Activated naive CD8-positive, alpha-beta T cell treated with anti-CD3 and anti-CD28 coated beads, Interleukin-2, amount 50 U/mL, for 24 hours (primary cell): ENCODE data around the gene ACADSB.

Experiments used
- ATAC-seq: fragments of 150-1000 bp; cut with Tn5 transposase; one replicate; pipeline ENCODE4 v1.10.0; 2021
- DNase-seq: peaks from one replicate; pipeline ENCODE4 v3.0.0; 2021
- H3K27ac Mint-ChIP-seq: one replicate; pipeline ENCODE4 v1.8.0; 2021; ENCODE audit warnings: mild to moderate bottlenecking, mixed read lengths
- H3K27me3 Mint-ChIP-seq: one replicate; pipeline ENCODE4 v1.8.0; 2021; ENCODE audit warnings: mixed read lengths
- H3K36me3 Mint-ChIP-seq: one replicate; pipeline ENCODE4 v1.8.0; 2021; ENCODE audit warnings: low read depth, mixed read lengths
- H3K4me1 Mint-ChIP-seq: one replicate; pipeline ENCODE4 v1.8.0; 2021; ENCODE audit warnings: mixed read lengths
- H3K4me3 Mint-ChIP-seq: one replicate; pipeline ENCODE4 v1.8.0; 2021; ENCODE audit warnings: mild to moderate bottlenecking, moderate library complexity, mixed read lengths
- H3K9me3 Mint-ChIP-seq: one replicate; pipeline ENCODE4 v1.8.0; 2021; ENCODE audit warnings: mixed read lengths

ACADSB gene

GRCh38 chr10:122993797-122994336, 14.9 kb upstream of the ACADSB start:
- Mint-ChIP-seq H3K4me3 (no peak overlapping the region), H3K4me1 (no peaks in the 10 kb centered on the region), H3K36me3 (peaks cover 46% of the 10 kb centered on the region), H3K27me3 (no peaks in the 10 kb centered on the region), H3K9me3 (no peaks in the 10 kb centered on the region), H3K27ac (no peak overlapping the region)
- no peak for ATAC-seq
- no peak for DNase-seq

- no peak overlapping the region for H3K27ac Mint-ChIP-seq
- H3K4me3 Mint-ChIP-seq, result no peak overlapping the region
- no peaks in the 10 kb centered on the region for H3K27me3 Mint-ChIP-seq
- peaks cover 8% of the 10 kb centered on the region for H3K4me1 Mint-ChIP-seq
- DNase-seq (no peak), ATAC-seq (no peak)
- peaks cover 41% of the 10 kb centered on the region for H3K36me3 Mint-ChIP-seq
- no peaks in the 10 kb centered on the region for H3K9me3 Mint-ChIP-seq
Measured at GRCh38 chr10:122995936-122996335, 12.9 kb upstream of the ACADSB start.

GRCh38 chr10:122997864-122998263, 10.9 kb upstream of the ACADSB start:
- no peak for DNase-seq

GRCh38 chr10:122998360-122998917, 10.4 kb upstream of the ACADSB start:
- ATAC-seq (no peak), DNase-seq (no peak)
- H3K27ac Mint-ChIP-seq, result no peak overlapping the region
- H3K9me3 Mint-ChIP-seq, result no peaks in the 10 kb centered on the region
- no peak overlapping the region for H3K4me3 Mint-ChIP-seq
- no peaks in the 10 kb centered on the region for H3K27me3 Mint-ChIP-seq
- peaks cover 38% of the 10 kb centered on the region for H3K36me3 Mint-ChIP-seq
- H3K4me1 Mint-ChIP-seq, result peaks cover 15% of the 10 kb centered on the region

More at GRCh38 chr10:122997864-122998263, 10.9 kb upstream of the ACADSB start:
- H3K9me3 Mint-ChIP-seq, result no peaks in the 10 kb centered on the region
- H3K4me1 Mint-ChIP-seq, result peaks cover 15% of the 10 kb centered on the region
- H3K36me3 Mint-ChIP-seq, result peaks cover 39% of the 10 kb centered on the region
- no peak for ATAC-seq
- no peak overlapping the region for H3K4me3 Mint-ChIP-seq
- H3K27ac Mint-ChIP-seq, result no peak overlapping the region
- no peaks in the 10 kb centered on the region for H3K27me3 Mint-ChIP-seq

- peaks cover 19% of the 10 kb centered on the region for H3K4me1 Mint-ChIP-seq
- H3K36me3 Mint-ChIP-seq, result peaks cover 38% of the 10 kb centered on the region
- ATAC-seq, result no peak
Measured at GRCh38 chr10:122998934-122999333, 9.9 kb upstream of the ACADSB start.

GRCh38 chr10:122999347-122999746, 9.5 kb upstream of the ACADSB start:
- Mint-ChIP-seq H3K36me3 (peaks cover 36% of the 10 kb centered on the region), H3K9me3 (no peaks in the 10 kb centered on the region), H3K27ac (no peak overlapping the region), H3K4me3 (no peak overlapping the region), H3K4me1 (peaks cover 19% of the 10 kb centered on the region), H3K27me3 (no peaks in the 10 kb centered on the region)
- DNase-seq (no peak), ATAC-seq (no peak)

More at GRCh38 chr10:122998934-122999333, 9.9 kb upstream of the ACADSB start:
- Mint-ChIP-seq H3K9me3 (no peaks in the 10 kb centered on the region), H3K27me3 (no peaks in the 10 kb centered on the region), H3K4me3 (no peak overlapping the region), H3K27ac (no peak overlapping the region)
- no peak for DNase-seq

- peaks cover 23% of the 10 kb centered on the region for H3K4me1 Mint-ChIP-seq
- no peak overlapping the region for H3K4me3 Mint-ChIP-seq
- DNase-seq (no peak), ATAC-seq (no peak)
- no peaks in the 10 kb centered on the region for H3K27me3 Mint-ChIP-seq
- peaks cover 31% of the 10 kb centered on the region for H3K36me3 Mint-ChIP-seq
- H3K27ac Mint-ChIP-seq, result no peak overlapping the region
- no peaks in the 10 kb centered on the region for H3K9me3 Mint-ChIP-seq
Measured at GRCh38 chr10:123000155-123000554, 8.7 kb upstream of the ACADSB start.

GRCh38 chr10:123001370-123001769, 7.4 kb upstream of the ACADSB start:
- Mint-ChIP-seq H3K27ac (no peak overlapping the region), H3K27me3 (no peaks in the 10 kb centered on the region), H3K4me3 (no peak overlapping the region), H3K36me3 (peaks cover 26% of the 10 kb centered on the region), H3K4me1 (peaks cover 36% of the 10 kb centered on the region), H3K9me3 (no peaks in the 10 kb centered on the region)
- DNase-seq (no peak), ATAC-seq (no peak)

- DNase-seq (no peak), ATAC-seq (no peak)
- Mint-ChIP-seq H3K4me3 (no peak overlapping the region), H3K27ac (no peak overlapping the region), H3K9me3 (no peaks in the 10 kb centered on the region), H3K27me3 (no peaks in the 10 kb centered on the region), H3K36me3 (peaks cover 20% of the 10 kb centered on the region), H3K4me1 (peaks cover 52% of the 10 kb centered on the region)
Measured at GRCh38 chr10:123004298-123004697, 4.5 kb upstream of the ACADSB start.

- peak overlapping the region; percentile 99 for H3K27ac Mint-ChIP-seq
- peaks cover 21% of the 10 kb centered on the region for H3K36me3 Mint-ChIP-seq
- ATAC-seq (peak; percentile 55), DNase-seq (peak; percentile 39)
- no peaks in the 10 kb centered on the region for H3K27me3 Mint-ChIP-seq
- no peaks in the 10 kb centered on the region for H3K9me3 Mint-ChIP-seq
- H3K4me3 Mint-ChIP-seq, result peak overlapping the region; percentile 100
- peaks cover 47% of the 10 kb centered on the region for H3K4me1 Mint-ChIP-seq
Measured at GRCh38 chr10:123007558-123008354, 1.1 kb upstream of the ACADSB start.

- H3K27ac Mint-ChIP-seq, result peak overlapping the region; percentile 99
- H3K27me3 Mint-ChIP-seq, result no peaks in the 10 kb centered on the region
- peak overlapping the region; percentile 100 for H3K4me3 Mint-ChIP-seq
- peaks cover 44% of the 10 kb centered on the region for H3K4me1 Mint-ChIP-seq
- ATAC-seq (no peak), DNase-seq (peak; percentile 15)
- peaks cover 17% of the 10 kb centered on the region for H3K36me3 Mint-ChIP-seq
- H3K9me3 Mint-ChIP-seq, result no peaks in the 10 kb centered on the region
Measured at GRCh38 chr10:123009105-123009820, 457 bp downstream of the ACADSB start.

- Mint-ChIP-seq H3K9me3 (no peaks in the 10 kb centered on the region), H3K27ac (no peak overlapping the region), H3K27me3 (no peaks in the 10 kb centered on the region), H3K4me1 (peaks cover 21% of the 10 kb centered on the region), H3K4me3 (no peak overlapping the region), H3K36me3 (peaks cover 10% of the 10 kb centered on the region)
- ATAC-seq, result no peak
- DNase-seq, result no peak
Measured at GRCh38 chr10:123011987-123012386, 3.2 kb downstream of the ACADSB start.

- Mint-ChIP-seq H3K9me3 (no peaks in the 10 kb centered on the region), H3K4me3 (no peak overlapping the region), H3K27me3 (no peaks in the 10 kb centered on the region), H3K36me3 (peaks cover 9% of the 10 kb centered on the region), H3K27ac (no peak overlapping the region), H3K4me1 (peaks cover 9% of the 10 kb centered on the region)
- DNase-seq, result no peak
- ATAC-seq, result no peak
Measured at GRCh38 chr10:123013456-123014419, 4.9 kb downstream of the ACADSB start.

- DNase-seq, result no peak
- H3K27me3 Mint-ChIP-seq, result no peaks in the 10 kb centered on the region
- H3K27ac Mint-ChIP-seq, result no peak overlapping the region
- H3K4me1 Mint-ChIP-seq, result peaks cover 8% of the 10 kb centered on the region
- ATAC-seq, result no peak
- no peak overlapping the region for H3K4me3 Mint-ChIP-seq
- H3K9me3 Mint-ChIP-seq, result no peaks in the 10 kb centered on the region
- H3K36me3 Mint-ChIP-seq, result peaks cover 9% of the 10 kb centered on the region
Measured at GRCh38 chr10:123014772-123015171, 6.0 kb downstream of the ACADSB start.
